GM12801 (cell line): Measurements from ENCODE around the gene SH2D4B.

Source experiments
- CTCF ChIP-seq: IDR thresholded peaks from one replicate; pipeline ENCODE4 v1.5.1; 2011; ENCODE audit warnings: control low read depth; ENCODE audit not compliant: insufficient read length; ENCODE audit errors: extremely low read depth

The SH2D4B gene

DNA sequence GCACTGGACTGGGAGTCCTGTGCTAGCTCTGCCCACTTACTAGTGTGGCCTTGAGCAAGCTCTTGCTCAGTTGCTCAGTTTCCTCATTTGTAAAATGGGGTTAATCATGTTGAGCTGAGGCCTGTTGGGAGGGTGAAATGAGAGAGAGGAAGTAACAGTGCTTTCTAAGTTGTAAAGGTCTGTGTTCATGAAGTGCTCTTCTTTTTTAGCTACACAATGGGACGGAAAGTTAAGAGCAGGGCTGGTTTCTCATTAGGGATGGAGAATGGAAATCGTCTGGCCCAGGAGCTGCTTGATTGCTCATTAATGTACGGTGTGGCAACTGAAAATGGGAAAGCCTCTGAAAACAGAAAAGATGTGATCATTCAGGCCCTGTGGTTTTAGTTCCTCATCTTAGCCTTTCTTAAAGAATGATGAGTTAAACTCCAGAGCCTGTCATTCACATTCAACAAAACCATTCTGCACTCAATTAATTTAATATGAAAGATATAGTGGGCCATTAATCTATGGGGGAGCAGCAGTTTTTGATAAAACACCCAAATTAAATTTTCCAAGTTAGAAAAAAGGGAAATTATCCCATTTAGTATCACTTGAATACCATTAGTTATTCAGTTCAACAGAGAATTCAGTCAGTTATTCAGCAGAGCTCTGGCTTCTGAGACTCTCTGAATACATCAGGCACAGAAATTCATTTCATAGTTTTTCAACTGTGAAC lies 60.5 kb downstream of the SH2D4B start:
- no peak for TF ChIP-seq CTCF

DNA sequence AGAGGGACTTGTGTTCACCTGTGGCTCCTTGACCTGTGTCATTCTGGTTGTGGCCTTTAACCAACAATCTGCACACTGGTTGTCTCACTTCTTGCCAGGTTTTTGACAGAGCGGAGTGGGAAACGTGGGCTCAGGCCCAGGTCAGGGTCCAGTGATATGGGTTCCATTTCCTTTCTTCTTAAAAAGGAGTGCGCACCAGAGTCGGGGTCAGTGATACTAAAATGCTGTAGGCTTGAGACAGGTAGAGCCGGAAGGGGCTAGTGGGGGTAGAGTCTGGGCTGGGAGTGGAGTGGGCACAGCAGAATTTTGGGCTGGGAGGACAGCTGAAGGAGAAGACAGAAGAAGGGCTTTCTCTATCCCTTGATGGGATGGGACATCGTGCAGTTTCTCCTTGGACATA lies 61.2 kb downstream of the SH2D4B start:
- TF ChIP-seq CTCF, result no peak

DNA sequence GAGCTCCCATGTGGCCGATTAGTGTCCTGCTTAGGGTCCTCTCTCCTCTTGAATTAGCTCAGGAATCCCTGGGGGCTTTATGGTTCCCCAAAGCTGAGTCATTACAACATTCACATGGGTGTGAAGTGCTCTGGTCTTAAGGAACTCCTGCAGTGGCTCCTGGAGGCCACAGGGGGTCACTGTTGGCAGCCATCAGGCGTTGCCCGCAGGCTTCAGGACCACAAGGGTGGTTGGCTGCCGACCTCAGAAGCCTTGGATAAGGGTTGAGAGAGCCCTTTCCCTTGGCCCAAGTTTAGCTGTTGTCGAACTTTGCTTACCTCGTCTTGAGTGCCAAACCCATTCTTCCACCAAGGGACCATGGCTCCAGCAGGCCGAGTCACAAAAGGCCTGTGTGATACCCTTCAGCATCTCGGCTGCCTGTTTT lies 61.7 kb downstream of the SH2D4B start:
- TF ChIP-seq CTCF, result no peak

- no peak for TF ChIP-seq CTCF
Measured at GRCh38 chr10:80600256-80600655, 62.6 kb downstream of the SH2D4B start.

DNA sequence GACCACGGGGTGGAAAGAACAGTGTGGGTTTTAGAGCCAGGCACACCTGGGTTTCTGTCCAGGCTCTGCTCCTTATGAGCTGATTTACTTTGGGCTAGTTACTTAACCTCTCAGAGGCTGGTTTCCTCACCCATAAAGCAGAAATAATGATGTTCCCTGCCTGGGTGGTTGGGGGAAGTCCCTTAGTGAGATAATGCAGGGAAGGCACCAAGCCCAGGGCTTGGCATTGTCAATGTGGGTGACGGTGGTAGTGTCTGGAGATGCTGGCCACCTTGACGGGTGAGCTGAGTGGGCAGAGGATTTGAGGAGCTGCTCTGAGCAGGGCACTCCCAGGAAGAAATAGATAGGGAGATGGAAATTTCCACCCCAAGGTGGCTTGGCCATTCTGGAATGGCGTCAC lies 65.2 kb downstream of the SH2D4B start:
- TF ChIP-seq CTCF, result no peak

GRCh38 chr10:80603516-80603915 lies 65.8 kb downstream of the SH2D4B start:
- no peak for TF ChIP-seq CTCF

DNA sequence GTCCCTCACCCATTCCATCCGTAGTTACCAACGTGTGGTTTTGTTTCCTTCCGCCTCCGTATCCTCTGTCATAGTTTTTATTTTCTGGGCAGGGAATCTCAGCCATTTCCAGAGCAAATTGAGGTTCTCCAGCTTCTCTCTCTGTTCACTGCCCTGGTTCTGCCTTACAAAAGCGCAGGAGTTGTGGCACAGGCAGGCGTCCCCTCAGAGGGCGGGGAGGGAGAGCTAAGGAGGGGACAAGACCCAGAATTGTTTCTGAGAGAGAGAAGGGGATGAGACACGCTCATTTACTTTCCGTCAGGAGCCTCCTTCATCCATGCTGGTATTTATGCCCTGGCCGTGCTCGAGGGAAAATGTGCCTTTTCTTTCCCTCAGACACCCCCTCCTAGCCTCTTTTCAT lies 71.0 kb downstream of the SH2D4B start:
- no peak for TF ChIP-seq CTCF
